ENCODE data around the gene EVA1A.

EVA1A gene

GRCh38 chr2:75586971-75587370 lies 26.2 kb upstream of the EVA1A start:
- H3K4me2 ChIP-seq (ENCODE audit: insufficient read depth, low read length): no peak overlapping the region
- H4K20me1 ChIP-seq (ENCODE audit: insufficient read depth, low read length): no peaks in the 10 kb centered on the region
- H3K27ac ChIP-seq (ENCODE audit: low read length): no peak overlapping the region
- TF ChIP-seq CTCF (IDR thresholded peaks at IDR 0.05; ENCODE audit: borderline replicate concordance, extremely low read depth, low read length, poor library complexity, severe bottlenecking) (no peak), EZH2 (IDR thresholded peaks at IDR 0.05; ENCODE audit: borderline replicate concordance, low read depth, low read length, severe bottlenecking) (no peak)
- no peak overlapping the region for H3K9ac ChIP-seq (ENCODE audit: low read depth, low read length)
- H3K4me3 ChIP-seq (ENCODE audit: low read depth in 1 of 2, low read length in 2 of 2): no peak overlapping the region
- no peaks in the 10 kb centered on the region for H3K4me1 ChIP-seq (ENCODE audit: insufficient read depth, low read length)
- H3K27me3 ChIP-seq (ENCODE audit: insufficient read depth, low read length, poor library complexity): no peaks in the 10 kb centered on the region
- H3K9me3 ChIP-seq (ENCODE audit: insufficient read depth, low read length, severe bottlenecking): no peaks in the 10 kb centered on the region
- H3K79me2 ChIP-seq (ENCODE audit: insufficient read depth, low read length): no peaks in the 10 kb centered on the region
- DNase-seq: no peak
- H2AFZ ChIP-seq (ENCODE audit: low read depth, low read length): no peak overlapping the region
- ATAC-seq (ENCODE audit: insufficient read depth, low read depth): no peak
- no peaks in the 10 kb centered on the region for H3K36me3 ChIP-seq (ENCODE audit: insufficient read depth, low read length)

- no peaks in the 10 kb centered on the region for H3K27me3 ChIP-seq (ENCODE audit: insufficient read depth, low read length, poor library complexity)
- H3K79me2 ChIP-seq (ENCODE audit: insufficient read depth, low read length): no peaks in the 10 kb centered on the region
- TF ChIP-seq CTCF (IDR thresholded peaks at IDR 0.05; ENCODE audit: borderline replicate concordance, extremely low read depth, low read length, poor library complexity, severe bottlenecking): no peak
- no peak overlapping the region for H3K27ac ChIP-seq (ENCODE audit: low read length)
- H3K4me2 ChIP-seq (ENCODE audit: insufficient read depth, low read length): no peak overlapping the region
- no peak overlapping the region for H3K4me3 ChIP-seq (ENCODE audit: low read depth in 1 of 2, low read length in 2 of 2)
- no peaks in the 10 kb centered on the region for H3K4me1 ChIP-seq (ENCODE audit: insufficient read depth, low read length)
- H3K36me3 ChIP-seq (ENCODE audit: insufficient read depth, low read length): no peaks in the 10 kb centered on the region
- no peaks in the 10 kb centered on the region for H3K9me3 ChIP-seq (ENCODE audit: insufficient read depth, low read length, severe bottlenecking)
- DNase-seq (no peak), ATAC-seq (ENCODE audit: insufficient read depth, low read depth) (no peak)
- H3K9ac ChIP-seq (ENCODE audit: low read depth, low read length): no peak overlapping the region
- H2AFZ ChIP-seq (ENCODE audit: low read depth, low read length): no peak overlapping the region
- H4K20me1 ChIP-seq (ENCODE audit: insufficient read depth, low read length): no peaks in the 10 kb centered on the region
These were observed 22.1 kb upstream of the EVA1A start for GRCh38 chr2:75582840-75583239.

GRCh38 chr2:75580606-75581005 lies 19.9 kb upstream of the EVA1A start:
- H2AFZ ChIP-seq (ENCODE audit: low read depth, low read length): no peak overlapping the region
- no peak overlapping the region for H3K4me2 ChIP-seq (ENCODE audit: insufficient read depth, low read length)
- no peaks in the 10 kb centered on the region for H3K27me3 ChIP-seq (ENCODE audit: insufficient read depth, low read length, poor library complexity)
- no peaks in the 10 kb centered on the region for H4K20me1 ChIP-seq (ENCODE audit: insufficient read depth, low read length)
- no peaks in the 10 kb centered on the region for H3K4me1 ChIP-seq (ENCODE audit: insufficient read depth, low read length)
- no peak overlapping the region for H3K4me3 ChIP-seq (ENCODE audit: low read depth in 1 of 2, low read length in 2 of 2)
- DNase-seq (no peak), ATAC-seq (ENCODE audit: insufficient read depth, low read depth) (no peak)
- no peak overlapping the region for H3K27ac ChIP-seq (ENCODE audit: low read length)
- H3K79me2 ChIP-seq (ENCODE audit: insufficient read depth, low read length): no peaks in the 10 kb centered on the region
- H3K9ac ChIP-seq (ENCODE audit: low read depth, low read length): no peak overlapping the region
- no peaks in the 10 kb centered on the region for H3K36me3 ChIP-seq (ENCODE audit: insufficient read depth, low read length)
- H3K9me3 ChIP-seq (ENCODE audit: insufficient read depth, low read length, severe bottlenecking): no peaks in the 10 kb centered on the region
- TF ChIP-seq EZH2 (IDR thresholded peaks at IDR 0.05; ENCODE audit: borderline replicate concordance, low read depth, low read length, severe bottlenecking): no peak
- no peak for TF ChIP-seq CTCF (IDR thresholded peaks at IDR 0.05; ENCODE audit: borderline replicate concordance, extremely low read depth, low read length, poor library complexity, severe bottlenecking)

GRCh38 chr2:75580156-75580555 lies 19.4 kb upstream of the EVA1A start:
- Histone ChIP-seq H3K9me3 (ENCODE audit: insufficient read depth, low read length, severe bottlenecking) (no peaks in the 10 kb centered on the region), H2AFZ (ENCODE audit: low read depth, low read length) (no peak overlapping the region), H4K20me1 (ENCODE audit: insufficient read depth, low read length) (no peaks in the 10 kb centered on the region), H3K79me2 (ENCODE audit: insufficient read depth, low read length) (no peaks in the 10 kb centered on the region), H3K27me3 (ENCODE audit: insufficient read depth, low read length, poor library complexity) (no peaks in the 10 kb centered on the region), H3K4me2 (ENCODE audit: insufficient read depth, low read length) (no peak overlapping the region), H3K4me3 (ENCODE audit: low read depth in 1 of 2, low read length in 2 of 2) (no peak overlapping the region), H3K4me1 (ENCODE audit: insufficient read depth, low read length) (peaks cover under 1% of the 10 kb centered on the region; the same call in 1 of the 2 replicates), H3K9ac (ENCODE audit: low read depth, low read length) (no peak overlapping the region), H3K27ac (ENCODE audit: low read length) (no peak overlapping the region), H3K36me3 (ENCODE audit: insufficient read depth, low read length) (no peaks in the 10 kb centered on the region)
- ATAC-seq (ENCODE audit: insufficient read depth, low read depth) (no peak), DNase-seq (no peak)
- TF ChIP-seq EZH2 (IDR thresholded peaks at IDR 0.05; ENCODE audit: borderline replicate concordance, low read depth, low read length, severe bottlenecking) (no peak), CTCF (IDR thresholded peaks at IDR 0.05; ENCODE audit: borderline replicate concordance, extremely low read depth, low read length, poor library complexity, severe bottlenecking) (no peak)
